Cardiac fibroblast (primary cell): ENCODE results near the gene PDCD7.
A peak's percentile ranks its signal among the peaks of the same experiment; 100 is the strongest.
"Not testable (repeated sequence)": the region's sequence is repeated elsewhere in the genome, so short reads cannot be mapped to it uniquely, and the experiment has no call there.

Source experiments
- DNase-seq, 2 donors: peaks; one replicate each; pipeline versions ENCODE4 v3.0.0 to v3.0.0-alpha.2; 2010; ENCODE audit warnings: low read depth in 2 of 2
- H3K4me3 ChIP-seq, 2 donors: replicated peaks in 1 of 2; 1 replicate in 1 of 2; 2 replicates in 1 of 2; pipeline ENCODE4 v1.5.1; 2011; ENCODE audit warnings: low read depth in 2 of 2, low read length in 2 of 2, mild to moderate bottlenecking in 2 of 2, moderate library complexity in 1 of 2
- TF ChIP-seq, protein P1 (sequence below): IDR thresholded peaks from one replicate; pipeline ENCODE4 v1.5.1; 2011; ENCODE audit warnings: low read depth, mild to moderate bottlenecking, low read length, inconsistent platforms

PDCD7 gene

GRCh38 chr15:65101891-65102708 lies 31.5 kb downstream of the PDCD7 start:
- H3K4me3 ChIP-seq: no peak overlapping the region
- TF ChIP-seq, protein P1, sequence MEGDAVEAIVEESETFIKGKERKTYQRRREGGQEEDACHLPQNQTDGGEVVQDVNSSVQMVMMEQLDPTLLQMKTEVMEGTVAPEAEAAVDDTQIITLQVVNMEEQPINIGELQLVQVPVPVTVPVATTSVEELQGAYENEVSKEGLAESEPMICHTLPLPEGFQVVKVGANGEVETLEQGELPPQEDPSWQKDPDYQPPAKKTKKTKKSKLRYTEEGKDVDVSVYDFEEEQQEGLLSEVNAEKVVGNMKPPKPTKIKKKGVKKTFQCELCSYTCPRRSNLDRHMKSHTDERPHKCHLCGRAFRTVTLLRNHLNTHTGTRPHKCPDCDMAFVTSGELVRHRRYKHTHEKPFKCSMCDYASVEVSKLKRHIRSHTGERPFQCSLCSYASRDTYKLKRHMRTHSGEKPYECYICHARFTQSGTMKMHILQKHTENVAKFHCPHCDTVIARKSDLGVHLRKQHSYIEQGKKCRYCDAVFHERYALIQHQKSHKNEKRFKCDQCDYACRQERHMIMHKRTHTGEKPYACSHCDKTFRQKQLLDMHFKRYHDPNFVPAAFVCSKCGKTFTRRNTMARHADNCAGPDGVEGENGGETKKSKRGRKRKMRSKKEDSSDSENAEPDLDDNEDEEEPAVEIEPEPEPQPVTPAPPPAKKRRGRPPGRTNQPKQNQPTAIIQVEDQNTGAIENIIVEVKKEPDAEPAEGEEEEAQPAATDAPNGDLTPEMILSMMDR: no peak
- DNase-seq: no peak

- H3K4me3 ChIP-seq: no peak overlapping the region
- peak; percentile 72 to 81 for DNase-seq
- TF ChIP-seq, protein P1: peak; percentile 81
These were observed 32.2 kb downstream of the PDCD7 start for GRCh38 chr15:65101411-65101890.

- TF ChIP-seq, protein P1: no peak
- DNase-seq: no peak
- no peak overlapping the region for H3K4me3 ChIP-seq
These were observed 33.2 kb downstream of the PDCD7 start for GRCh38 chr15:65100442-65100841.

- not testable (repeated sequence) for DNase-seq, H3K4me3 ChIP-seq
These were observed 33.8 kb downstream of the PDCD7 start for GRCh38 chr15:65099801-65100200.

GRCh38 chr15:65099336-65099735 lies 34.3 kb downstream of the PDCD7 start:
- DNase-seq: no peak
- no peak overlapping the region for H3K4me3 ChIP-seq
- TF ChIP-seq, protein P1: no peak

DNA sequence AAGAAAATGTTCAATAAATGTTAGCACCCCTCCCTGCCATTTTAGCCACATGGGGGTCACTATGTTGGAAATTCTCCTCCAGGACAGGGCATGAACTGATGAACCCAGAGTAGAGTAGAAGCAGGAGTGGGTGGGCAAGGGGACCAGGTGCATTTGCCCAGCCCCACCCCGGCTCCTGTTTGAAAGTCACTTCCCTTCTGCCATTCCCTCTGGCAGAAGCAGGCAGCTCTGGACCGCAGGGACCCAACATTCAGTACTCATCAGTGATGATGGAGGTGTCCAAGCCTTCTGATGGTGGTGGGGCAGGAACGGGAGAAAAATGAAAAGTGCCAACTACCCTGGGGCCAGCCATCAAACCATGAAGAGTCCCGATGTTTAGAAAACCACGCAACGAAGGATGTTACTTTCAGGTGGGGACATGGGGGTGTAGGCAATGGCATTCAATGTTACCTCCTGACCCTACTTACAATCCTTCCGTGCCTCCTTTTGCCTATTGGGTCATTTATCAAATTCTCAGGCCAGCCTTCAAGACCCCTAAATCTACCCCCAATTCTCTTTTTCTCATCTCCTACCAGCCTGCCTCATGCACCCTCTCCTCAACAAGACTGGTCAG lies 35.9 kb downstream of the PDCD7 start:
- TF ChIP-seq, protein P1: no peak
- no peak for DNase-seq
- H3K4me3 ChIP-seq: no peak overlapping the region
